ENCODE results near the gene CYB5D1.

The CYB5D1 gene

GRCh38 chr17:7844292-7845154 is 13.3 kb upstream of the CYB5D1 start:
- H3K4me3 ChIP-seq (ENCODE audit: low read length in 2 of 2): peak overlapping the region; percentile 84 to 95
- peak overlapping the region; percentile 99 to 100 for H3K27ac ChIP-seq (ENCODE audit: low read depth in 2 of 2, low read length in 2 of 2)
- no peaks in the 10 kb centered on the region for H3K9me3 ChIP-seq (ENCODE audit: control insufficient read depth in 2 of 2, low read length in 2 of 2)
- H3K4me1 ChIP-seq (ENCODE audit: control insufficient read depth in 2 of 2, insufficient read depth in 2 of 2, low read length in 2 of 2): peaks cover 35 to 43% of the 10 kb centered on the region in 2 donors
- H3K27me3 ChIP-seq (ENCODE audit: control insufficient read depth in 2 of 2, insufficient read depth in 2 of 2, low read length in 2 of 2): no peaks in the 10 kb centered on the region
- peaks cover 25 to 28% of the 10 kb centered on the region in 2 donors for H3K36me3 ChIP-seq (ENCODE audit: control insufficient read depth in 2 of 2, insufficient read depth in 2 of 2, low read length in 2 of 2)
- H3K9ac ChIP-seq (ENCODE audit: low read depth in 1 of 2, low read length in 2 of 2): peak overlapping the region; percentile 93 to 96

- Histone ChIP-seq H3K36me3 (ENCODE audit: control insufficient read depth in 2 of 2, insufficient read depth in 2 of 2, low read length in 2 of 2) (peaks cover 35% of the 10 kb centered on the region in 2 donors), H3K27me3 (ENCODE audit: control insufficient read depth in 2 of 2, insufficient read depth in 2 of 2, low read length in 2 of 2) (no peaks in the 10 kb centered on the region), H3K9me3 (ENCODE audit: control insufficient read depth in 2 of 2, low read length in 2 of 2) (no peaks in the 10 kb centered on the region), H3K9ac (ENCODE audit: low read depth in 1 of 2, low read length in 2 of 2) (peak overlapping the region; percentile 93 to 96), H3K27ac (ENCODE audit: low read depth in 2 of 2, low read length in 2 of 2) (peak overlapping the region; percentile 99 to 100), H3K4me1 (ENCODE audit: control insufficient read depth in 2 of 2, insufficient read depth in 2 of 2, low read length in 2 of 2) (peaks cover 25 to 35% of the 10 kb centered on the region in 2 donors), H3K4me3 (ENCODE audit: low read length in 2 of 2) (peak overlapping the region; percentile 84 to 95)
These were observed 12.3 kb upstream of the CYB5D1 start for GRCh38 chr17:7845359-7846062.

- Histone ChIP-seq H3K27me3 (ENCODE audit: control insufficient read depth in 2 of 2, insufficient read depth in 2 of 2, low read length in 2 of 2) (no peaks in the 10 kb centered on the region), H3K27ac (ENCODE audit: low read depth in 2 of 2, low read length in 2 of 2) (no peak overlapping the region), H3K4me3 (ENCODE audit: low read length in 2 of 2) (no peak overlapping the region), H3K36me3 (ENCODE audit: control insufficient read depth in 2 of 2, insufficient read depth in 2 of 2, low read length in 2 of 2) (peaks cover 40 to 41% of the 10 kb centered on the region in 2 donors), H3K9ac (ENCODE audit: low read depth in 1 of 2, low read length in 2 of 2) (no peak overlapping the region), H3K4me1 (ENCODE audit: control insufficient read depth in 2 of 2, insufficient read depth in 2 of 2, low read length in 2 of 2) (peaks cover 19 to 31% of the 10 kb centered on the region in 2 donors), H3K9me3 (ENCODE audit: control insufficient read depth in 2 of 2, low read length in 2 of 2) (no peaks in the 10 kb centered on the region)
These were observed 11.6 kb upstream of the CYB5D1 start for GRCh38 chr17:7846063-7846735.

DNA sequence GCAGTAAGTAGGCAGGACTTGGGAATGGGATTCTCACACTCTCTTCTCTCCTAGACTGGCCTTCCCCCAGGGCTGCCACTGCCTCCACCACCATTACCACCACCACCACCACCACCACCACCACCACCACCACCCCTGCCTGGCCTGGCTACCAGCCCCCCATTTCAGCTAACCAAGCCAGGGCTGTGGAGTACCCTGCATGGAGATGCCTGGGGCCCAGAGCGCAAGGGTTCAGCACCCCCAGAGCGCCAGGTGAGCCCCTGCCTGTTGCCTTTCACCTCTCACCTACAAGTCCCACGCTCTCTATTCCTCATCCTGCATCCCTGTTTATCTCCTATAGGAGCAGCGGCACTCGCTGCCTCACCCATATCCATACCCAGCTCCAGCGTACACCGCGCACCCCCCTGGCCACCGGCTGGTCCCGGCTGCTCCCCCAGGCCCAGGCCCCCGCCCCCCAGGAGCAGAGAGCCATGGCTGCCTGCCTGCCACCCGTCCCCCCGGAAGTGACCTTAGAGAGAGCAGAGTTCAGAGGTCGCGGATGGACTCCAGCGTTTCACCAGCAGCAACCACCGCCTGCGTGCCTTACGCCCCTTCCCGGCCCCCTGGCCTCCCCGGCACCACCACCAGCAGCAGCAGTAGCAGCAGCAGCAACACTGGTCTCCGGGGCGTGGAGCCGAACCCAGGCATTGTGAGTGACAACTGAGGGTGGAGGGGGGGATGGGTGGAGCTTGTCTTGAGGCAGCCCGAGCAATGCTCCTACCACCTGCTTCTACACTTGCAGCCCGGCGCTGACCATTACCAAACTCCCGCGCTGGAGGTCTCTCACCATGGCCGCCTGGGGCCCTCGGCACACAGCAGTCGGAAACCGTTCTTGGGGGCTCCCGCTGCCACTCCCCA is 10.8 kb upstream of the CYB5D1 start:
- H3K9ac ChIP-seq (ENCODE audit: low read depth in 1 of 2, low read length in 2 of 2): no peak overlapping the region
- no peaks in the 10 kb centered on the region for H3K9me3 ChIP-seq (ENCODE audit: control insufficient read depth in 2 of 2, low read length in 2 of 2)
- H3K4me3 ChIP-seq (ENCODE audit: low read length in 2 of 2): no peak overlapping the region
- no peak overlapping the region for H3K27ac ChIP-seq (ENCODE audit: low read depth in 2 of 2, low read length in 2 of 2)
- no peaks in the 10 kb centered on the region for H3K27me3 ChIP-seq (ENCODE audit: control insufficient read depth in 2 of 2, insufficient read depth in 2 of 2, low read length in 2 of 2)
- H3K36me3 ChIP-seq (ENCODE audit: control insufficient read depth in 2 of 2, insufficient read depth in 2 of 2, low read length in 2 of 2): peaks cover 43 to 45% of the 10 kb centered on the region in 2 donors
- peaks cover 23 to 33% of the 10 kb centered on the region in 2 donors for H3K4me1 ChIP-seq (ENCODE audit: control insufficient read depth in 2 of 2, insufficient read depth in 2 of 2, low read length in 2 of 2)

- Histone ChIP-seq H3K36me3 (ENCODE audit: control insufficient read depth in 2 of 2, insufficient read depth in 2 of 2, low read length in 2 of 2) (peaks cover 53 to 56% of the 10 kb centered on the region in 2 donors), H3K4me1 (ENCODE audit: control insufficient read depth in 2 of 2, insufficient read depth in 2 of 2, low read length in 2 of 2) (peaks cover 20 to 24% of the 10 kb centered on the region in 2 donors), H3K9me3 (ENCODE audit: control insufficient read depth in 2 of 2, low read length in 2 of 2) (no peaks in the 10 kb centered on the region), H3K9ac (ENCODE audit: low read depth in 1 of 2, low read length in 2 of 2) (no peak overlapping the region), H3K4me3 (ENCODE audit: low read length in 2 of 2) (no peak overlapping the region), H3K27me3 (ENCODE audit: control insufficient read depth in 2 of 2, insufficient read depth in 2 of 2, low read length in 2 of 2) (no peaks in the 10 kb centered on the region), H3K27ac (ENCODE audit: low read depth in 2 of 2, low read length in 2 of 2) (no peak overlapping the region)
These were observed 9.6 kb upstream of the CYB5D1 start for GRCh38 chr17:7848131-7848579.

GRCh38 chr17:7848739-7849129 is 9.1 kb upstream of the CYB5D1 start:
- H3K4me3 ChIP-seq (ENCODE audit: low read length in 2 of 2): no peak overlapping the region
- H3K9ac ChIP-seq (ENCODE audit: low read depth in 1 of 2, low read length in 2 of 2): no peak overlapping the region
- H3K36me3 ChIP-seq (ENCODE audit: control insufficient read depth in 2 of 2, insufficient read depth in 2 of 2, low read length in 2 of 2): peaks cover 54 to 57% of the 10 kb centered on the region in 2 donors
- no peaks in the 10 kb centered on the region for H3K9me3 ChIP-seq (ENCODE audit: control insufficient read depth in 2 of 2, low read length in 2 of 2)
- H3K27me3 ChIP-seq (ENCODE audit: control insufficient read depth in 2 of 2, insufficient read depth in 2 of 2, low read length in 2 of 2): no peaks in the 10 kb centered on the region
- H3K27ac ChIP-seq (ENCODE audit: low read depth in 2 of 2, low read length in 2 of 2): no peak overlapping the region
- H3K4me1 ChIP-seq (ENCODE audit: control insufficient read depth in 2 of 2, insufficient read depth in 2 of 2, low read length in 2 of 2): peaks cover 18 to 23% of the 10 kb centered on the region in 2 donors

DNA sequence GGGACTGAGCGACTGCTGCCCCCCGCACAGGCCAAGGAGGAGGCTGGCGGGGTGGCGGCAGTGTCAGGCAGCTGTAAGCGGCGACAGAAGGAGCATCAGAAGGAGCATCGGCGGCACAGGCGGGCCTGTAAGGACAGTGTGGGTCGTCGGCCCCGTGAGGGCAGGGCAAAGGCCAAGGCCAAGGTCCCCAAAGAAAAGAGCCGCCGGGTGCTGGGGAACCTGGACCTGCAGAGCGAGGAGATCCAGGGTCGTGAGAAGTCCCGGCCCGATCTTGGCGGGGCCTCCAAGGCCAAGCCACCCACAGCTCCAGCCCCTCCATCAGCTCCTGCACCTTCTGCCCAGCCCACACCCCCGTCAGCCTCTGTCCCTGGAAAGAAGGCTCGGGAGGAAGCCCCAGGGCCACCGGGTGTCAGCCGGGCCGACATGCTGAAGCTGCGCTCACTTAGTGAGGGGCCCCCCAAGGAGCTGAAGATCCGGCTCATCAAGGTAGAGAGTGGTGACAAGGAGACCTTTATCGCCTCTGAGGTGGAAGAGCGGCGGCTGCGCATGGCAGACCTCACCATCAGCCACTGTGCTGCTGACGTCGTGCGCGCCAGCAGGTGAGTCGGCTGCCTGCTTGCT is 8.6 kb upstream of the CYB5D1 start:
- H3K36me3 ChIP-seq (ENCODE audit: control insufficient read depth in 2 of 2, insufficient read depth in 2 of 2, low read length in 2 of 2): peaks cover 54 to 57% of the 10 kb centered on the region in 2 donors
- peaks cover 18 to 21% of the 10 kb centered on the region in 2 donors for H3K4me1 ChIP-seq (ENCODE audit: control insufficient read depth in 2 of 2, insufficient read depth in 2 of 2, low read length in 2 of 2)
- no peak overlapping the region for H3K9ac ChIP-seq (ENCODE audit: low read depth in 1 of 2, low read length in 2 of 2)
- no peaks in the 10 kb centered on the region for H3K9me3 ChIP-seq (ENCODE audit: control insufficient read depth in 2 of 2, low read length in 2 of 2)
- H3K27me3 ChIP-seq (ENCODE audit: control insufficient read depth in 2 of 2, insufficient read depth in 2 of 2, low read length in 2 of 2): no peaks in the 10 kb centered on the region
- H3K27ac ChIP-seq (ENCODE audit: low read depth in 2 of 2, low read length in 2 of 2): no peak overlapping the region
- H3K4me3 ChIP-seq (ENCODE audit: low read length in 2 of 2): no peak overlapping the region

DNA sequence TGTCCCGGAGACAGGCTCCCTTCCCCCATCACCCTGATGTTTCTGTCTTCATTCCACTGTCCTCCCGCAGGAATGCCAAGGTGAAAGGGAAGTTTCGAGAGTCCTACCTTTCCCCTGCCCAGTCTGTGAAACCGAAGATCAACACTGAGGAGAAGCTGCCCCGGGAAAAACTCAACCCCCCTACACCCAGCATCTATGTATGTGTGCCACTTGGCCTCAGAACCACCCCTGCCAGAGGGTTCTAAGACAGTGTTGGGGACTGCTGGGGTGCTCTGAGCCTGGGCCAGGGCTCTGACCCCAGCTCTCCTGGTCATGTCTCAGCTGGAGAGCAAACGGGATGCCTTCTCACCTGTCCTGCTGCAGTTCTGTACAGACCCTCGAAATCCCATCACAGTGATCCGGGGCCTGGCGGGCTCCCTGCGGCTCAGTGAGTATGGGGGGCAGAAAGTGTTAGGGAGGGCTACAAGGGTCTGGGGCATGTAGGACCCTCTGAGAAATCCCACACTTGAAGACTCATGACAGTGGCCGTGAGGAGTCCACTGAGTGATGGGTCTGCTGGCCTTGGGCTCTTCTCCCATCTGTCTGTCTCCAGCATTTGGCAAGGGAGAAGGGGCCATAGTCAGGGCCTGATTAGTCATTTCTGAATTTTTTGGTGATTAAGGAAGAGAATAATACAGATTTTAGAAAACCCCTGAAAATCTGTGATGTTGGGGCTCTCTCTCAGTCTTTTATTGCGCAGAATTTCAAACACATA is 7.9 kb upstream of the CYB5D1 start:
- Histone ChIP-seq H3K36me3 (ENCODE audit: control insufficient read depth in 2 of 2, insufficient read depth in 2 of 2, low read length in 2 of 2) (peaks cover 54 to 57% of the 10 kb centered on the region in 2 donors), H3K4me1 (ENCODE audit: control insufficient read depth in 2 of 2, insufficient read depth in 2 of 2, low read length in 2 of 2) (peaks cover 17% of the 10 kb centered on the region in 2 donors), H3K4me3 (ENCODE audit: low read length in 2 of 2) (no peak overlapping the region), H3K9ac (ENCODE audit: low read depth in 1 of 2, low read length in 2 of 2) (no peak overlapping the region), H3K9me3 (ENCODE audit: control insufficient read depth in 2 of 2, low read length in 2 of 2) (no peaks in the 10 kb centered on the region), H3K27ac (ENCODE audit: low read depth in 2 of 2, low read length in 2 of 2) (no peak overlapping the region), H3K27me3 (ENCODE audit: control insufficient read depth in 2 of 2, insufficient read depth in 2 of 2, low read length in 2 of 2) (no peaks in the 10 kb centered on the region)
